ENCODE measurements around the gene RASAL1.

Gene RASAL1

GRCh38 chr12:113098441-113099028 is 37.0 kb downstream of the RASAL1 start:
- FAIRE-seq (peak; percentile 88), DNase-seq (ENCODE audit: low spot score) (peak; percentile 95)

GRCh38 chr12:113097716-113098440 is 37.7 kb downstream of the RASAL1 start:
- FAIRE-seq (peak; percentile 27), DNase-seq (ENCODE audit: low spot score) (no peak)

- DNase-seq (ENCODE audit: low spot score): no peak
- no peak for FAIRE-seq
Observed at GRCh38 chr12:113096675-113097461, 38.7 kb downstream of the RASAL1 start.

GRCh38 chr12:113095405-113095804 is 40.2 kb downstream of the RASAL1 start:
- no peak for DNase-seq (ENCODE audit: low spot score)
- no peak for FAIRE-seq

GRCh38 chr12:113094738-113095137 is 40.8 kb downstream of the RASAL1 start:
- no peak for DNase-seq (ENCODE audit: low spot score)
- no peak for FAIRE-seq

- FAIRE-seq (no peak), DNase-seq (ENCODE audit: low spot score) (no peak)
Observed at GRCh38 chr12:113093409-113094101, 42.0 kb downstream of the RASAL1 start.

GRCh38 chr12:113092607-113093408 is 42.8 kb downstream of the RASAL1 start:
- no peak for FAIRE-seq

GRCh38 chr12:113091506-113091905 is 44.1 kb downstream of the RASAL1 start:
- DNase-seq (ENCODE audit: low spot score): no peak
- peak; percentile 53 for FAIRE-seq

More at GRCh38 chr12:113092607-113093408, 42.8 kb downstream of the RASAL1 start:
- DNase-seq (ENCODE audit: low spot score): no peak

GRCh38 chr12:113090740-113091139 is 44.8 kb downstream of the RASAL1 start:
- FAIRE-seq (no peak), DNase-seq (ENCODE audit: low spot score) (no peak)

GRCh38 chr12:113089839-113090238 is 45.7 kb downstream of the RASAL1 start:
- FAIRE-seq (no peak), DNase-seq (ENCODE audit: low spot score) (no peak)

- no peak for FAIRE-seq
Observed at GRCh38 chr12:113088971-113089756, 46.4 kb downstream of the RASAL1 start.

GRCh38 chr12:113088037-113088436 is 47.5 kb downstream of the RASAL1 start:
- DNase-seq (ENCODE audit: low spot score): no peak
- no peak for FAIRE-seq

More at GRCh38 chr12:113088971-113089756, 46.4 kb downstream of the RASAL1 start:
- no peak for DNase-seq (ENCODE audit: low spot score)

- DNase-seq (ENCODE audit: low spot score): no peak
- FAIRE-seq: no peak
Observed at GRCh38 chr12:113087193-113087592, 48.4 kb downstream of the RASAL1 start.

- FAIRE-seq: no peak
Observed at GRCh38 chr12:113086249-113087164, 49.1 kb downstream of the RASAL1 start.

GRCh38 chr12:113083863-113084435 is 51.6 kb downstream of the RASAL1 start:
- FAIRE-seq (no peak), DNase-seq (ENCODE audit: low spot score) (no peak)

More at GRCh38 chr12:113086249-113087164, 49.1 kb downstream of the RASAL1 start:
- peak; percentile 46 for DNase-seq (ENCODE audit: low spot score)

- no peak for DNase-seq (ENCODE audit: low spot score)
- FAIRE-seq: no peak
Observed at GRCh38 chr12:113082486-113083148, 52.9 kb downstream of the RASAL1 start.

- DNase-seq (ENCODE audit: low spot score) (no peak), FAIRE-seq (no peak)
Observed at GRCh38 chr12:113081873-113082272, 53.7 kb downstream of the RASAL1 start.

GRCh38 chr12:113077859-113078255 is 57.7 kb downstream of the RASAL1 start:
- DNase-seq (ENCODE audit: low spot score) (no peak), FAIRE-seq (no peak)

Measured in urothelium cell line (cell line).